CD14-positive monocyte (primary cell): ENCODE data around the gene ELOA. TPM values are rescaled to one million over a fixed set of nuclear protein-coding genes. Genes with fewer than 3 reads are reported as not detected.

ENCODE experiments used
- DNase-seq, 3 donors: peaks; one replicate each; pipeline ENCODE4 v3.0.0-alpha.2; 2011 to 2022
- H2AFZ ChIP-seq: 2 replicates; pipeline ENCODE4 v1.6.0; 2012; ENCODE audit warnings: mild to moderate bottlenecking, low read depth, low read length, inconsistent platforms; ENCODE audit not compliant: insufficient read depth, poor library complexity, severe bottlenecking
- H3K27ac ChIP-seq, 2 donors: 1 replicate in 1 of 2; 2 replicates in 1 of 2; pipeline ENCODE4 v1.5.1; 2012 to 2013; ENCODE audit warnings: low read length in 2 of 2, control low read depth in 1 of 2, inconsistent platforms in 1 of 2, low read depth in 1 of 2, mild to moderate bottlenecking in 1 of 2
- H3K27me3 ChIP-seq, 2 donors: one replicate each; pipeline versions ENCODE4 v1.6.0 to v1.6.1; 2011 to 2013; ENCODE audit warnings: low read length in 2 of 2; ENCODE audit not compliant: control insufficient read depth in 2 of 2, insufficient read depth in 2 of 2
- H3K36me3 ChIP-seq, 2 donors: replicated peaks in 1 of 2; 1 replicate in 1 of 2; 2 replicates in 1 of 2; pipeline versions ENCODE4 v1.5.1 to v1.6.1; 2012 to 2013; ENCODE audit warnings: low read length in 2 of 2, control low read depth in 1 of 2, inconsistent platforms in 1 of 2, mild to moderate bottlenecking in 1 of 2; ENCODE audit not compliant: insufficient read depth in 2 of 2, control insufficient read depth in 1 of 2
- H3K4me1 ChIP-seq, 2 donors: 1 replicate in 1 of 2; 2 replicates in 1 of 2; pipeline versions ENCODE4 v1.5.1 to v1.6.1; 2012 to 2013; ENCODE audit warnings: low read length in 2 of 2, control low read depth in 1 of 2, inconsistent platforms in 1 of 2, mild to moderate bottlenecking in 1 of 2, moderate library complexity in 1 of 2; ENCODE audit not compliant: insufficient read depth in 2 of 2, control insufficient read depth in 1 of 2
- H3K4me2 ChIP-seq: replicated peaks from 2 replicates; pipeline ENCODE3; 2012; ENCODE audit warnings: low read length, moderate library complexity, mild to moderate bottlenecking; ENCODE audit not compliant: poor library complexity, severe bottlenecking; ENCODE audit errors: extremely low read depth
- H3K4me3 ChIP-seq, 3 experiments: fragments of 200-600 bp in 1 of 3; sonication (generic) in 1 of 3; replicated peaks in 1 of 3; 1 replicate in 2 of 3; 2 replicates in 1 of 3; pipeline ENCODE4 v1.5.1; 2011 to 2013; ENCODE audit warnings: low read length in 3 of 3, mild to moderate bottlenecking in 3 of 3, control low read depth in 2 of 3, low read depth in 2 of 3, inconsistent platforms in 1 of 3, moderate library complexity in 1 of 3
- H3K79me2 ChIP-seq: 2 replicates; pipeline ENCODE4 v1.6.0; 2012; ENCODE audit warnings: mild to moderate bottlenecking, control low read depth, inconsistent platforms, low read length, moderate library complexity; ENCODE audit not compliant: insufficient read depth
- H3K9ac ChIP-seq: 2 replicates; pipeline ENCODE4 v1.6.0; 2017; ENCODE audit warnings: low read length, mild to moderate bottlenecking; ENCODE audit not compliant: insufficient read depth, poor library complexity, severe bottlenecking
- H3K9me3 ChIP-seq, 2 donors: replicated peaks in 1 of 2; 1 replicate in 1 of 2; 2 replicates in 1 of 2; pipeline versions ENCODE4 v1.5.1 to v1.6.1; 2012 to 2013; ENCODE audit warnings: low read length in 2 of 2, control low read depth in 1 of 2; ENCODE audit not compliant: control insufficient read depth in 1 of 2, insufficient read depth in 1 of 2
- H4K20me1 ChIP-seq: 2 replicates; pipeline ENCODE4 v1.6.0; 2012; ENCODE audit warnings: mild to moderate bottlenecking, low read length, control low read depth, moderate library complexity; ENCODE audit not compliant: insufficient read depth
- H3K27ac Mint-ChIP-seq, 7 donors: one replicate each; pipeline ENCODE4 v1.8.0; 2020; ENCODE audit warnings: mild to moderate bottlenecking in 7 of 7, mixed read lengths in 7 of 7, moderate library complexity in 6 of 7, inconsistent platforms in 2 of 7
- H3K27me3 Mint-ChIP-seq, 3 donors: one replicate each; pipeline ENCODE4 v1.8.0; 2021 to 2022; ENCODE audit warnings: low read depth in 3 of 3, mild to moderate bottlenecking in 3 of 3, mixed read lengths in 3 of 3, moderate library complexity in 3 of 3, inconsistent platforms in 1 of 3
- H3K36me3 Mint-ChIP-seq, 2 donors: one replicate each; pipeline ENCODE4 v1.8.0; 2020; ENCODE audit warnings: mixed read lengths in 2 of 2, inconsistent platforms in 1 of 2, mild to moderate bottlenecking in 1 of 2
- H3K4me1 Mint-ChIP-seq: one replicate; pipeline ENCODE4 v1.8.0; 2020; ENCODE audit warnings: mild to moderate bottlenecking, mixed read lengths
- H3K4me3 Mint-ChIP-seq, 2 donors: one replicate each; pipeline ENCODE4 v1.8.0; 2020; ENCODE audit warnings: mild to moderate bottlenecking in 2 of 2, mixed read lengths in 2 of 2, moderate library complexity in 1 of 2
- H3K9me3 Mint-ChIP-seq, 7 donors: one replicate each; pipeline ENCODE4 v1.8.0; 2020 to 2022; ENCODE audit warnings: mixed read lengths in 7 of 7, mild to moderate bottlenecking in 6 of 7, moderate library complexity in 6 of 7, inconsistent platforms in 2 of 7
- CTCF ChIP-seq: fragments of 200-600 bp; IDR thresholded peaks from one replicate; pipeline ENCODE4 v1.8.0; 2022; ENCODE audit warnings: antibody characterized with exemption, mild to moderate bottlenecking
- WGBS: methylation state at CpG from one replicate; pipeline ENCODE4 v1.1.5; 2013; ENCODE audit warnings: missing lambda C conversion rate; ENCODE audit not compliant: insufficient coverage; 5-methylcytosine and 5-hydroxymethylcytosine counted together
- intact Hi-C, 2 donors: fragments of 100-400 bp; cut with micrococcal nuclease; formaldehyde crosslinking; loops; one replicate each; pipeline versions ENCODE4 v1.15.0 to v1.15.1; 2023
- polyA minus RNA-seq: library from RNA; depleted of rRNA, polyadenylated mRNA; stranded (reverse); fragments of >200 nt; gene quantifications from 2 replicates; pipeline ENCODE4 v1.2.3, GENCODE V29; 2012
- polyA plus RNA-seq, 3 donors: library from polyadenylated mRNA; depleted of rRNA in 1 of 3; unstranded in 2 of 3; stranded (reverse) in 1 of 3; fragments of 300-500 nt in 2 of 3; fragments of >200 nt in 1 of 3; fragmentation: Illumina TruSeq in 2 of 3; gene quantifications; 1 replicate in 2 of 3; 2 replicates in 1 of 3; pipeline ENCODE4 v1.2.3, GENCODE V29; 2012 to 2021
- total RNA-seq, 12 experiments: library from RNA in 1 of 12; stranded (reverse) in 1 of 12; fragments of 120-200 nt in 1 of 12; gene quantifications; one replicate each; pipeline ENCODE4 v1.2.4 and lab custom pipeline; 2013 to 2026; ENCODE audit warnings: mixed read lengths in 6 of 12, inconsistent platforms in 1 of 12

ELOA gene
- total RNA-seq (2013), result 41.1 TPM
- polyA plus RNA-seq (10 to 100 TPM; 25.4 to 31.2 (median 28.7) TPM), polyA minus RNA-seq (14.7 and 27.4 TPM in 2 replicates), total RNA-seq (lab: John Stamatoyannopoulos, UW) (35.8 to 127 (median 59.7) reads per million in 11 experiments)

- peaks cover 53% of the 10 kb centered on the region for H3K79me2 ChIP-seq
- peaks cover 0 to 25% of the 10 kb centered on the region in 2 donors for H3K36me3 ChIP-seq
- peak within 1 kb of the TSS; percentile 67 to 93 (median 82) for H3K4me3 ChIP-seq
- no peaks in the 10 kb centered on the region for H3K27me3 ChIP-seq
- peaks cover 35% of the 10 kb centered on the region for H3K4me1 Mint-ChIP-seq
- H3K9me3 Mint-ChIP-seq, result no peaks in the 10 kb centered on the region
- peak within 1 kb of the TSS; percentile 92 for H2AFZ ChIP-seq
- intact Hi-C loops, result loop anchor here (5.0 to 10.0 kb wide), 2 partner anchors 51 to 189 kb away; partner anchors contain the start of genes ID3 (in 1 of the 2) and RPL11 (in 1 of the 2)
- peak within 1 kb of the TSS; percentile 80 to 91 (median 85) for H3K27ac Mint-ChIP-seq
- H3K27ac ChIP-seq, result peak within 1 kb of the TSS; percentile 44 to 88
- DNase-seq, result peak; percentile 53
- H3K9me3 ChIP-seq, result no peaks in the 10 kb centered on the region
- TF ChIP-seq CTCF, result no peak
- WGBS, result under 1% methylated on average over 115 of the region's 119 CpGs
- peak within 1 kb of the TSS; percentile 93 for H3K4me3 Mint-ChIP-seq
- H3K27me3 Mint-ChIP-seq, result peaks cover 0 to 3% (median 2%) of the 10 kb centered on the region in 3 donors
- peaks cover 9 to 19% of the 10 kb centered on the region in 2 donors for H3K36me3 Mint-ChIP-seq
- peak within 1 kb of the TSS; percentile 95 for H3K9ac ChIP-seq
- H3K4me1 ChIP-seq, result peaks cover 16 to 27% of the 10 kb centered on the region in 2 donors
- peaks cover 49% of the 10 kb centered on the region for H4K20me1 ChIP-seq
- H3K4me2 ChIP-seq, result peak within 1 kb of the TSS; percentile 98
These were observed at the start of gene ELOA for GRCh38 chr1:23743287-23744152. Gene ELOA, plus strand, starts transcription at chr1:23743471. Its CDS starts 33 bp downstream, at chr1:23743504.

- no peak for TF ChIP-seq CTCF
- H3K9me3 ChIP-seq, result no peaks in the 10 kb centered on the region
- intact Hi-C loops, result loop anchor here (5.0 kb wide), 2 partner anchors 49 to 59 kb away; partner anchors contain the start of gene ELOA (in 1 of the 2)
- H3K36me3 ChIP-seq, result peaks cover 59% of the 10 kb centered on the region in 2 donors
- peaks cover 16 to 22% of the 10 kb centered on the region in 2 donors for H3K4me1 ChIP-seq
- peaks cover 71% of the 10 kb centered on the region for H3K79me2 ChIP-seq
- H3K27me3 Mint-ChIP-seq, result no peaks in the 10 kb centered on the region
- no peak overlapping the region for H3K4me3 ChIP-seq
- H2AFZ ChIP-seq, result no peak overlapping the region
- H3K4me2 ChIP-seq, result no peak overlapping the region
- H3K27ac ChIP-seq, result peak overlapping the region in 1 of 2 donors; percentile 84
- H3K36me3 Mint-ChIP-seq, result peaks cover 60% of the 10 kb centered on the region in 2 donors
- peaks cover 0 to under 1% (median 0%) of the 10 kb centered on the region in 7 donors for H3K9me3 Mint-ChIP-seq
- H3K4me3 Mint-ChIP-seq, result no peak overlapping the region
- peak overlapping the region in 2 of 7 donors; percentile 3 to 91 for H3K27ac Mint-ChIP-seq
- H3K9ac ChIP-seq, result no peak overlapping the region
- H3K4me1 Mint-ChIP-seq, result peaks cover 44% of the 10 kb centered on the region
- DNase-seq, result no peak
- no CpG with 5 or more reads among the region's 2 CpGs for WGBS
- peaks cover 66% of the 10 kb centered on the region for H4K20me1 ChIP-seq
- no peaks in the 10 kb centered on the region for H3K27me3 ChIP-seq
These were observed 49.7 kb upstream of the ELOA start for GRCh38 chr1:23693599-23693998.
